B cell (primary cell): ENCODE measurements around the gene NREP. TPM values are rescaled to one million over a fixed set of nuclear protein-coding genes. Genes with fewer than 3 reads are reported as not detected.

Source experiments
- ATAC-seq: fragments of 200-7000 bp; cut with Tn5 transposase; one replicate; pipeline ENCODE4 v1.10.0; 2021; ENCODE audit warnings: low read depth, mild to moderate bottlenecking, moderate number of reproducible peaks, moderate library complexity
- CTCF ChIA-PET: fragments of 350-600 bp; sonication (Branson Sonifier 250); formaldehyde crosslinking; loops from one replicate; lab custom pipeline; 2021; ENCODE audit warnings: antibody characterized with exemption, inconsistent platforms; lab: Charles Lee
- POLR2A ChIA-PET: fragments of 350-600 bp; sonication (Branson Sonifier 250); formaldehyde crosslinking; loops from one replicate; lab custom pipeline; 2021; ENCODE audit warnings: antibody characterized with exemption; lab: Charles Lee
- DNase-seq: peaks from one replicate; pipeline ENCODE4 v3.0.0; 2013
- H2AFZ ChIP-seq: 2 replicates; pipeline ENCODE4 v1.6.1; 2012; ENCODE audit warnings: mild to moderate bottlenecking, low read depth, low read length; ENCODE audit not compliant: insufficient read depth, poor library complexity, severe bottlenecking
- H3K27ac ChIP-seq, 2 donors: 1 replicate in 1 of 2; 2 replicates in 1 of 2; pipeline ENCODE4 v1.5.1; 2012 to 2013; ENCODE audit warnings: low read length in 2 of 2, mild to moderate bottlenecking in 2 of 2, moderate library complexity in 1 of 2
- H3K27me3 ChIP-seq, 4 experiments: fragments of 200-600 bp in 1 of 4; sonication (generic) in 1 of 4; replicated peaks in 1 of 4; 1 replicate in 2 of 4; 2 replicates in 2 of 4; pipeline versions ENCODE4 v1.6.1 to v1.7.0; 2013 to 2016; ENCODE audit warnings: low read length in 3 of 4, mild to moderate bottlenecking in 2 of 4, mixed read lengths in 1 of 4, moderate library complexity in 1 of 4; ENCODE audit not compliant: insufficient read depth in 4 of 4, control insufficient read depth in 3 of 4; ENCODE audit errors: control extremely low read depth in 1 of 4
- H3K36me3 ChIP-seq, 2 experiments: replicated peaks in 1 of 2; 1 replicate in 1 of 2; 2 replicates in 1 of 2; pipeline versions ENCODE4 v1.6.1 to v1.7.1; 2013; ENCODE audit warnings: low read length in 1 of 2; ENCODE audit not compliant: insufficient read depth in 2 of 2, control insufficient read depth in 1 of 2; ENCODE audit errors: control extremely low read depth in 1 of 2, extremely low read depth in 1 of 2
- H3K4me1 ChIP-seq, 2 donors: fragments of 200-600 bp in 1 of 2; sonication (generic) in 1 of 2; 1 replicate in 1 of 2; 2 replicates in 1 of 2; pipeline versions ENCODE4 v1.5.1 to v1.6.1; 2013 to 2017; ENCODE audit warnings: low read length in 2 of 2; ENCODE audit not compliant: control insufficient read depth in 2 of 2, insufficient read depth in 2 of 2
- H3K4me2 ChIP-seq: replicated peaks from 2 replicates; pipeline ENCODE3; 2012; ENCODE audit warnings: mild to moderate bottlenecking, low read depth, low read length; ENCODE audit not compliant: poor library complexity, severe bottlenecking
- H3K4me3 ChIP-seq, 5 experiments: fragments of 200-600 bp in 1 of 5; sonication (generic) in 1 of 5; 1 replicate in 3 of 5; 2 replicates in 2 of 5; pipeline versions ENCODE4 v1.5.1 to v1.7.0; 2011 to 2016; ENCODE audit warnings: low read length in 4 of 5, mild to moderate bottlenecking in 4 of 5, low read depth in 2 of 5, control low read depth in 1 of 5, moderate library complexity in 1 of 5; ENCODE audit not compliant: insufficient read depth in 1 of 5; ENCODE audit errors: control extremely low read depth in 1 of 5, extremely low read depth in 1 of 5
- H3K79me2 ChIP-seq: fragments of 200-600 bp; sonication (generic); one replicate; pipeline ENCODE4 v1.6.0; 2016; ENCODE audit warnings: low read length; ENCODE audit not compliant: control insufficient read depth, insufficient read depth
- H3K9ac ChIP-seq: fragments of 200-600 bp; sonication (generic); 2 replicates; pipeline ENCODE4 v1.6.1; 2017; ENCODE audit warnings: mild to moderate bottlenecking, low read length, moderate library complexity
- H3K9me3 ChIP-seq, 3 donors: one replicate each; pipeline versions ENCODE4 v1.6.1 to v1.7.1; 2013; ENCODE audit warnings: low read length in 2 of 3; ENCODE audit not compliant: control insufficient read depth in 2 of 3, insufficient read depth in 1 of 3; ENCODE audit errors: control extremely low read depth in 1 of 3
- H4K20me1 ChIP-seq: 2 replicates; pipeline ENCODE4 v1.6.0; 2012; ENCODE audit warnings: mild to moderate bottlenecking, low read length; ENCODE audit not compliant: insufficient read depth, control insufficient read depth, poor library complexity, severe bottlenecking
- H3K27ac Mint-ChIP-seq: one replicate; pipeline ENCODE4 v1.8.0; 2021; ENCODE audit warnings: mixed read lengths
- H3K27me3 Mint-ChIP-seq: one replicate; pipeline ENCODE4 v1.8.0; 2021; ENCODE audit warnings: mixed read lengths
- H3K4me1 Mint-ChIP-seq: one replicate; pipeline ENCODE4 v1.8.0; 2021; ENCODE audit warnings: mixed read lengths
- H3K4me3 Mint-ChIP-seq: one replicate; pipeline ENCODE4 v1.8.0; 2021; ENCODE audit warnings: mixed read lengths
- H3K9me3 Mint-ChIP-seq: one replicate; pipeline ENCODE4 v1.8.0; 2022; ENCODE audit warnings: mixed read lengths; ENCODE audit not compliant: insufficient read depth
- EZH2 ChIP-seq: IDR thresholded peaks from 2 replicates; pipeline ENCODE4 v1.6.1; 2012; ENCODE audit warnings: borderline replicate concordance, low read depth, mild to moderate bottlenecking, moderate library complexity, low read length; ENCODE audit not compliant: insufficient read depth, poor library complexity, severe bottlenecking
- WGBS: methylation state at CpG from one replicate; pipeline ENCODE4 v1.1.5; 2013; ENCODE audit warnings: missing lambda C conversion rate; ENCODE audit not compliant: insufficient coverage; 5-methylcytosine and 5-hydroxymethylcytosine counted together
- intact Hi-C: fragments of 100-400 bp; cut with micrococcal nuclease; formaldehyde crosslinking; loops from one replicate; pipeline ENCODE4 v1.10.0; 2022
- polyA plus RNA-seq: library from polyadenylated mRNA; depleted of rRNA; stranded (reverse); fragments of >200 nt; gene quantifications from 2 replicates; pipeline ENCODE4 v1.2.3, GENCODE V29; 2012
- total RNA-seq, 2 donors: library from RNA; stranded (reverse); fragments of 120-200 nt in 1 of 2; gene quantifications; 1 replicate in 1 of 2; 2 replicates in 1 of 2; pipeline versions ENCODE4 v1.2.3 to v1.2.4, GENCODE V29; 2013 to 2022
- TF ChIP-seq, protein P1 (sequence below): fragments of 200-600 bp; IDR thresholded peaks from one replicate; pipeline ENCODE4 v1.8.0; 2022; ENCODE audit warnings: antibody characterized with exemption, mild to moderate bottlenecking

Gene NREP
- total and polyA plus RNA-seq, 2 donors (not counting 1 experiment from before 2014, with no cell fraction given) = 6.7 to 17.0 TPM

GRCh38 chr5:111704452-111705085 lies 52.4 kb downstream of the NREP start:
- no peaks in the 10 kb centered on the region for H3K79me2 ChIP-seq
- ChIA-PET CTCF (no interaction called here), POLR2A (no interaction called here)
- H3K36me3 ChIP-seq = no peaks in the 10 kb centered on the region
- WGBS = 0% methylated on average over 1 of the region's 2 CpGs
- peak overlapping the region in 1 of 2 donors; percentile 23 for H3K27ac ChIP-seq
- Mint-ChIP-seq H3K27me3 (no peaks in the 10 kb centered on the region), H3K4me3 (peak overlapping the region; percentile 24), H3K4me1 (peaks cover 15% of the 10 kb centered on the region), H3K9me3 (no peaks in the 10 kb centered on the region), H3K27ac (no peak overlapping the region)
- H3K27me3 ChIP-seq = no peaks in the 10 kb centered on the region
- intact Hi-C loops = loop anchor here (5.0 kb wide), 2 partner anchors 53 to 237 kb away; partner anchors contain the start of gene NREP
- no peak overlapping the region for H3K4me3 ChIP-seq
- peak overlapping the region; percentile 64 for H3K4me2 ChIP-seq
- H3K9ac ChIP-seq = no peak overlapping the region
- peaks cover 17 to 19% of the 10 kb centered on the region in 2 donors for H3K4me1 ChIP-seq
- peak overlapping the region; percentile 57 for H2AFZ ChIP-seq
- ATAC-seq = no peak
- TF ChIP-seq, protein P1, sequence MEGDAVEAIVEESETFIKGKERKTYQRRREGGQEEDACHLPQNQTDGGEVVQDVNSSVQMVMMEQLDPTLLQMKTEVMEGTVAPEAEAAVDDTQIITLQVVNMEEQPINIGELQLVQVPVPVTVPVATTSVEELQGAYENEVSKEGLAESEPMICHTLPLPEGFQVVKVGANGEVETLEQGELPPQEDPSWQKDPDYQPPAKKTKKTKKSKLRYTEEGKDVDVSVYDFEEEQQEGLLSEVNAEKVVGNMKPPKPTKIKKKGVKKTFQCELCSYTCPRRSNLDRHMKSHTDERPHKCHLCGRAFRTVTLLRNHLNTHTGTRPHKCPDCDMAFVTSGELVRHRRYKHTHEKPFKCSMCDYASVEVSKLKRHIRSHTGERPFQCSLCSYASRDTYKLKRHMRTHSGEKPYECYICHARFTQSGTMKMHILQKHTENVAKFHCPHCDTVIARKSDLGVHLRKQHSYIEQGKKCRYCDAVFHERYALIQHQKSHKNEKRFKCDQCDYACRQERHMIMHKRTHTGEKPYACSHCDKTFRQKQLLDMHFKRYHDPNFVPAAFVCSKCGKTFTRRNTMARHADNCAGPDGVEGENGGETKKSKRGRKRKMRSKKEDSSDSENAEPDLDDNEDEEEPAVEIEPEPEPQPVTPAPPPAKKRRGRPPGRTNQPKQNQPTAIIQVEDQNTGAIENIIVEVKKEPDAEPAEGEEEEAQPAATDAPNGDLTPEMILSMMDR = no peak
- TF ChIP-seq EZH2 = no peak
- H4K20me1 ChIP-seq = no peaks in the 10 kb centered on the region
- H3K9me3 ChIP-seq = no peaks in the 10 kb centered on the region
- DNase-seq = peak; percentile 13

- TF ChIP-seq, protein P1 = no peak
- TF ChIP-seq EZH2 = no peak
- Histone ChIP-seq H2AFZ (peak overlapping the region; percentile 18), H3K36me3 (no peaks in the 10 kb centered on the region), H3K4me1 (peaks cover 17 to 19% of the 10 kb centered on the region in 2 donors), H3K79me2 (no peaks in the 10 kb centered on the region), H3K4me3 (no peak overlapping the region), H3K4me2 (peak overlapping the region; percentile 64), H3K9ac (peak overlapping the region; percentile 37), H3K27ac (peak overlapping the region in 1 of 2 donors; percentile 35), H3K27me3 (no peaks in the 10 kb centered on the region), H4K20me1 (no peaks in the 10 kb centered on the region), H3K9me3 (no peaks in the 10 kb centered on the region)
- intact Hi-C loops = loop anchor here (5.0 kb wide), 1 partner anchor 54 kb away; the partner anchor contains the start of gene NREP
- peak overlapping the region; percentile 14 for H3K4me3 Mint-ChIP-seq
- H3K9me3 Mint-ChIP-seq = no peaks in the 10 kb centered on the region
- ATAC-seq (peak; percentile 60), DNase-seq (peak; percentile 58)
- ChIA-PET POLR2A (no interaction called here), CTCF (no interaction called here)
- peaks cover 15% of the 10 kb centered on the region for H3K4me1 Mint-ChIP-seq
- no peaks in the 10 kb centered on the region for H3K27me3 Mint-ChIP-seq
- WGBS = 0% methylated on average over 2 of the region's 3 CpGs
- H3K27ac Mint-ChIP-seq = peak overlapping the region; percentile 3
Measured at GRCh38 chr5:111703662-111704061, 53.3 kb downstream of the NREP start.
